Measurements from ENCODE around the gene WDR6. TPM values are rescaled to one million over a fixed set of nuclear protein-coding genes. Genes with fewer than 3 reads are reported as not detected.

The WDR6 gene
- total and polyA plus RNA-seq, 10 of the 15 experiments (the other 5 are each of a cell fraction or from before 2014, with no cell fraction given), result 21.3 to 169 (median 107) TPM

GRCh38 chr3:48980295-48980694, 26.9 kb upstream of the WDR6 start:
- no peak for TF ChIP-seq MTA2 (IDR thresholded peaks at IDR 0.05; ENCODE audit: low read depth)
- no peak for ATAC-seq
- intact Hi-C loops (cut with micrococcal nuclease; ENCODE audit: unreplicated experiment), result no loop called here
- BruUV-seq (replicated peaks), result no TSS peak
- ChIA-PET POLR2A (interaction anchor here (0.7 kb wide), 1 partner anchor 779 kb away, joined by 6 read pairs; no protein-coding TSS in a partner anchor), SMC1A (ENCODE audit: uncharacterized antibody, unreplicated experiment) (no interaction called here), RAD21 (ENCODE audit: unreplicated experiment) (no interaction called here), CTCF (no interaction called here)
- H2AFZ ChIP-seq (ENCODE audit: control insufficient read depth, low read depth, low read length), result no peak overlapping the region
- H3K4me2 ChIP-seq (ENCODE audit: control insufficient read depth, insufficient read depth), result no peak overlapping the region
- in situ Hi-C loops (cut with MboI), result no loop called here
- H4K20me1 ChIP-seq (ENCODE audit: control insufficient read depth, insufficient read depth), result no peaks in the 10 kb centered on the region
- no peak overlapping the region for H3K9ac ChIP-seq (ENCODE audit: control insufficient read depth, insufficient read depth, low read length)
- H3K27ac ChIP-seq (ENCODE audit: control insufficient read depth, insufficient read depth), result no peak overlapping the region
- H3K4me3 ChIP-seq, result no peak overlapping the region
- no peaks in the 10 kb centered on the region for H3K4me1 ChIP-seq (ENCODE audit: control insufficient read depth, insufficient read depth, low read length)
- DNase-seq (ENCODE audit: low read depth, low spot score), result no peak
- H3K27me3 ChIP-seq (replicated peaks in 1 of 2; ENCODE audit: control insufficient read depth in 2 of 2, insufficient read depth in 2 of 2, low read length in 1 of 2), result no peaks in the 10 kb centered on the region
- H3K36me3 ChIP-seq (ENCODE audit: control insufficient read depth in 2 of 2, insufficient read depth in 2 of 2, low read length in 1 of 2), result peaks cover 31 to 37% of the 10 kb centered on the region in 2 experiments
- H3K79me2 ChIP-seq (ENCODE audit: control insufficient read depth, insufficient read depth, low read length), result no peaks in the 10 kb centered on the region
- no peaks in the 10 kb centered on the region for H3K9me3 ChIP-seq (replicated peaks; ENCODE audit: control insufficient read depth, insufficient read depth, low read length)
- FAIRE-seq, result no peak
- 100% methylated on average over 4 of the region's 4 CpGs for WGBS (ENCODE audit: insufficient coverage, insufficient replicate concordance, low lambda C conversion rate, missing lambda C conversion rate)

GRCh38 chr3:48982016-48982415, 25.2 kb upstream of the WDR6 start:
- peaks cover 28 to 29% of the 10 kb centered on the region in 2 experiments for H3K36me3 ChIP-seq (ENCODE audit: control insufficient read depth in 2 of 2, insufficient read depth in 2 of 2, low read length in 1 of 2)
- BruUV-seq (replicated peaks), result no TSS peak
- TF ChIP-seq MTA2 (IDR thresholded peaks at IDR 0.05; ENCODE audit: low read depth) (no peak), POLR2AphosphoS2 (IDR thresholded peaks at IDR 0.05; ENCODE audit: low read depth, low read length) (no peak), POLR2A (IDR thresholded peaks at IDR 0.05; ENCODE audit: low read depth, low read length) (no peak), KLF5 (IDR thresholded peaks at IDR 0.05; ENCODE audit: partially characterized antibody) (no peak)
- RAD21 ChIA-PET (ENCODE audit: unreplicated experiment), result no interaction called here
- FAIRE-seq (no peak), ATAC-seq (no peak), DNase-seq (ENCODE audit: low read depth, low spot score) (no peak)
- H4K20me1 ChIP-seq (ENCODE audit: control insufficient read depth, insufficient read depth), result no peaks in the 10 kb centered on the region
- H3K4me1 ChIP-seq (ENCODE audit: control insufficient read depth, insufficient read depth, low read length), result no peaks in the 10 kb centered on the region
- H3K9ac ChIP-seq (ENCODE audit: control insufficient read depth, insufficient read depth, low read length), result no peak overlapping the region
- no peaks in the 10 kb centered on the region for H3K9me3 ChIP-seq (replicated peaks; ENCODE audit: control insufficient read depth, insufficient read depth, low read length)
- SMC1A ChIA-PET (ENCODE audit: uncharacterized antibody, unreplicated experiment), result no interaction called here
- no peak overlapping the region for H3K27ac ChIP-seq (ENCODE audit: control insufficient read depth, insufficient read depth)
- no peaks in the 10 kb centered on the region for H3K79me2 ChIP-seq (ENCODE audit: control insufficient read depth, insufficient read depth, low read length)
- H3K27me3 ChIP-seq (replicated peaks in 1 of 2; ENCODE audit: control insufficient read depth in 2 of 2, insufficient read depth in 2 of 2, low read length in 1 of 2), result no peaks in the 10 kb centered on the region
- in situ Hi-C loops (cut with MboI) (no loop called here), intact Hi-C loops (cut with micrococcal nuclease; ENCODE audit: unreplicated experiment) (no loop called here)
- no peak overlapping the region for H3K4me3 ChIP-seq
- H3K4me2 ChIP-seq (ENCODE audit: control insufficient read depth, insufficient read depth), result no peak overlapping the region
- POLR2A ChIA-PET, result no interaction called here
- no peak overlapping the region for H2AFZ ChIP-seq (ENCODE audit: control insufficient read depth, low read depth, low read length)
- CTCF ChIA-PET, result no interaction called here
